HCT116 (cell line): ENCODE measurements around the gene SRSF2. TPM values are rescaled to one million over a fixed set of nuclear protein-coding genes. Genes with fewer than 3 reads are reported as not detected.

Experiments used
- ATAC-seq: fragments of 200-7000 bp; cut with Tn5 transposase; 2 replicates; pipeline ENCODE4 v1.9.1; 2020; ENCODE audit warnings: mild to moderate bottlenecking, moderate library complexity
- BruUV-seq: library from RNA; stranded (reverse); fragments of 400-500 nt; replicated peaks from 2 replicates; lab custom pipeline; 2021; lab: Mats Ljungman, UMichigan
- CTCF ChIA-PET: fragments of 300-600 bp; sonication (Branson Sonifier 250); formaldehyde crosslinking; loops from one replicate; lab custom pipeline; 2021; ENCODE audit warnings: antibody characterized with exemption; lab: Charles Lee
- POLR2A ChIA-PET: fragments of 300-600, 350-600 bp; sonication (Branson Sonifier 250); formaldehyde crosslinking; loops from one replicate; lab custom pipeline; 2021; ENCODE audit warnings: antibody characterized with exemption; lab: Charles Lee
- RAD21 ChIA-PET, 2 experiments: fragments of 300-600 bp; sonication (Branson Sonifier 250); formaldehyde crosslinking; loops; one replicate each; lab custom pipeline; 2023; ENCODE audit warnings: low total read pairs in 2 of 2; ENCODE audit not compliant: uncharacterized antibody in 2 of 2, unreplicated experiment in 2 of 2, low non-redundant PET in 1 of 2; lab: Charles Lee
- DNase-seq: peaks from one replicate; pipeline ENCODE4 v3.0.0-alpha.2; 2010; ENCODE audit warnings: low read depth, low spot score
- H2AFZ ChIP-seq: fragments of 200-600 bp; shearing (Covaris generic), sonication (generic); 2 replicates; pipeline ENCODE4 v1.6.1; 2017; ENCODE audit warnings: low read depth, mixed run types, mixed read lengths, antibody characterized with exemption, low read length; ENCODE audit not compliant: poor library complexity, severe bottlenecking
- H3K27ac ChIP-seq: 2 replicates; pipeline ENCODE4 v1.5.1; 2012; ENCODE audit warnings: low read depth, low read length
- H3K27me3 ChIP-seq: fragments of 200-600 bp; sonication (generic); 2 replicates; pipeline ENCODE4 v1.6.1; 2016; ENCODE audit warnings: mixed run types, low read length, mixed read lengths; ENCODE audit not compliant: insufficient read depth
- H3K36me3 ChIP-seq, 2 experiments: fragments of 200-500 bp in 1 of 2; fragments of 200-600 bp in 1 of 2; sonication (Bioruptor generic) in 1 of 2; sonication (generic) in 1 of 2; 2 replicates each; pipeline versions ENCODE4 v1.5.1 to v1.6.1; 2014 to 2016; ENCODE audit warnings: low read length in 2 of 2, inconsistent platforms in 1 of 2, mixed read lengths in 1 of 2, mixed run types in 1 of 2; ENCODE audit not compliant: insufficient read depth in 2 of 2, control insufficient read depth in 1 of 2
- H3K4me1 ChIP-seq, 2 experiments: fragments of 200-600 bp in 1 of 2; sonication (generic) in 1 of 2; 2 replicates each; pipeline versions ENCODE4 v1.5.1 to v1.6.1; 2012 to 2017; ENCODE audit warnings: low read length in 2 of 2, inconsistent platforms in 1 of 2, mild to moderate bottlenecking in 1 of 2, mixed read lengths in 1 of 2, mixed run types in 1 of 2, moderate library complexity in 1 of 2; ENCODE audit not compliant: insufficient read depth in 2 of 2, control insufficient read depth in 1 of 2
- H3K4me2 ChIP-seq: fragments of 200-600 bp; sonication (generic); 2 replicates; pipeline ENCODE4 v1.6.1; 2017; ENCODE audit warnings: mixed run types, low read length, mixed read lengths
- H3K4me3 ChIP-seq, 2 experiments: fragments of 200-600 bp in 1 of 2; sonication (generic) in 1 of 2; replicated peaks in 1 of 2; 2 replicates each; pipeline ENCODE4 v1.5.1; 2011 to 2016; ENCODE audit warnings: low read length in 2 of 2, control low read depth in 1 of 2, low read depth in 1 of 2, mild to moderate bottlenecking in 1 of 2, mixed read lengths in 1 of 2, mixed run types in 1 of 2
- H3K79me2 ChIP-seq: fragments of 200-600 bp; sonication (generic); 2 replicates; pipeline ENCODE4 v1.6.1; 2017; ENCODE audit warnings: mild to moderate bottlenecking, mixed run types, low read length, moderate library complexity, mixed read lengths; ENCODE audit not compliant: insufficient read depth
- H3K9ac ChIP-seq: fragments of 200-600 bp; sonication (generic); 2 replicates; pipeline ENCODE4 v1.6.1; 2016; ENCODE audit warnings: low read length, mixed read lengths
- H3K9me2 ChIP-seq: fragments of 200-600 bp; sonication (generic), shearing (Covaris generic); 2 replicates; pipeline ENCODE4 v1.6.1; 2017; ENCODE audit warnings: mixed run types, mild to moderate bottlenecking, moderate library complexity; ENCODE audit not compliant: insufficient read depth
- H3K9me3 ChIP-seq, 2 experiments: fragments of 200-500 bp in 1 of 2; fragments of 200-600 bp in 1 of 2; sonication (Bioruptor generic) in 1 of 2; sonication (generic) in 1 of 2; 2 replicates each; pipeline ENCODE4 v1.6.1; 2014 to 2017; ENCODE audit warnings: low read length in 2 of 2, mixed read lengths in 2 of 2, inconsistent platforms in 1 of 2, low read depth in 1 of 2, mild to moderate bottlenecking in 1 of 2, mixed run types in 1 of 2, moderate library complexity in 1 of 2; ENCODE audit not compliant: control insufficient read depth in 1 of 2, insufficient read depth in 1 of 2
- H4K20me1 ChIP-seq: fragments of 200-600 bp; sonication (generic), shearing (Covaris generic); 2 replicates; pipeline ENCODE4 v1.6.1; 2017; ENCODE audit warnings: mixed run types, mild to moderate bottlenecking, moderate library complexity; ENCODE audit not compliant: insufficient read depth
- ATF3 ChIP-seq: IDR thresholded peaks from 2 replicates; pipeline ENCODE4 v1.6.1; 2012
- CBX3 ChIP-seq: IDR thresholded peaks from 2 replicates; pipeline ENCODE4 v1.6.1; 2012; ENCODE audit warnings: low read depth
- EZH2 ChIP-seq: fragments of 200-600 bp; sonication (generic); IDR thresholded peaks from 2 replicates; pipeline ENCODE4 v1.6.1; 2017; ENCODE audit warnings: antibody characterized with exemption, mixed run types
- FOSL1 ChIP-seq: IDR thresholded peaks from 2 replicates; pipeline ENCODE4 v1.6.1; 2012; ENCODE audit warnings: low read depth
- JUND ChIP-seq: IDR thresholded peaks from 2 replicates; pipeline ENCODE4 v1.6.1; 2012
- RAD21 ChIP-seq: IDR thresholded peaks from 2 replicates; pipeline ENCODE4 v1.6.1; 2012; ENCODE audit warnings: low read depth, mild to moderate bottlenecking
- REST ChIP-seq: IDR thresholded peaks from 2 replicates; pipeline ENCODE4 v1.6.1; 2012; ENCODE audit warnings: low read depth
- YY1 ChIP-seq: IDR thresholded peaks from 2 replicates; pipeline ENCODE4 v1.6.1; 2011; ENCODE audit warnings: low read length, low read depth, moderate library complexity, mild to moderate bottlenecking; ENCODE audit not compliant: insufficient replicate concordance; ENCODE audit errors: extremely low read depth
- ZNF274 ChIP-seq: fragments of 200-500 bp; sonication (Bioruptor generic); IDR thresholded peaks from 2 replicates; pipeline ENCODE4 v1.6.1; 2014; ENCODE audit warnings: mild to moderate bottlenecking, low read depth, low read length, inconsistent platforms
- intact Hi-C: fragments of 100-400 bp; cut with micrococcal nuclease; formaldehyde crosslinking; loops from 2 replicates; pipeline ENCODE4 v1.10.0; 2022
- total RNA-seq: library from RNA; stranded (reverse); gene quantifications from one replicate; pipeline ENCODE4 v1.2.1, GENCODE V29; 2021; ENCODE audit not compliant: unreplicated experiment
- TF ChIP-seq, protein P1 (sequence below): IDR thresholded peaks from 2 replicates; pipeline ENCODE4 v1.6.1; 2011; ENCODE audit warnings: mild to moderate bottlenecking, low read length, moderate library complexity; ENCODE audit not compliant: insufficient replicate concordance; ENCODE audit errors: extremely low read depth

SRSF2 gene
- total RNA-seq, 1 experiment from 2014 or later: 422 TPM

GRCh38 chr17:76775021-76775600 lies 38.0 kb upstream of the SRSF2 start:
- Histone ChIP-seq H3K4me1 (peaks cover 24 to 32% of the 10 kb centered on the region in 2 experiments), H3K9me3 (no peaks in the 10 kb centered on the region), H3K4me3 (no peak overlapping the region), H3K79me2 (no peaks in the 10 kb centered on the region), H4K20me1 (no peaks in the 10 kb centered on the region), H3K9me2 (no peaks in the 10 kb centered on the region), H3K36me3 (0 out of 4 replicates have a peak, but pooled peaks cover 0 to 4% of the 10 kb centered on the region in 2 experiments), H3K27me3 (no peaks in the 10 kb centered on the region), H3K9ac (no peak overlapping the region), H2AFZ (no peak overlapping the region), H3K4me2 (no peak overlapping the region), H3K27ac (no peak overlapping the region)
- RAD21 ChIA-PET: no interaction called here
- POLR2A ChIA-PET: no interaction called here
- CTCF ChIA-PET: no interaction called here
- DNase-seq (no peak), ATAC-seq (no peak)
- TF ChIP-seq ZNF274 (no peak), EZH2 (no peak)
- no TSS peak for BruUV-seq
- intact Hi-C loops: no loop called here

GRCh38 chr17:76772842-76773525 lies 35.9 kb upstream of the SRSF2 start:
- ATAC-seq: peak; percentile 98
- TF ChIP-seq YY1 (no peak), RAD21 (peak; percentile 44), CBX3 (no peak), REST (no peak), JUND (peak; percentile 80), FOSL1 (peak; percentile 81), EZH2 (no peak), ATF3 (no peak)
- TF ChIP-seq, protein P1, sequence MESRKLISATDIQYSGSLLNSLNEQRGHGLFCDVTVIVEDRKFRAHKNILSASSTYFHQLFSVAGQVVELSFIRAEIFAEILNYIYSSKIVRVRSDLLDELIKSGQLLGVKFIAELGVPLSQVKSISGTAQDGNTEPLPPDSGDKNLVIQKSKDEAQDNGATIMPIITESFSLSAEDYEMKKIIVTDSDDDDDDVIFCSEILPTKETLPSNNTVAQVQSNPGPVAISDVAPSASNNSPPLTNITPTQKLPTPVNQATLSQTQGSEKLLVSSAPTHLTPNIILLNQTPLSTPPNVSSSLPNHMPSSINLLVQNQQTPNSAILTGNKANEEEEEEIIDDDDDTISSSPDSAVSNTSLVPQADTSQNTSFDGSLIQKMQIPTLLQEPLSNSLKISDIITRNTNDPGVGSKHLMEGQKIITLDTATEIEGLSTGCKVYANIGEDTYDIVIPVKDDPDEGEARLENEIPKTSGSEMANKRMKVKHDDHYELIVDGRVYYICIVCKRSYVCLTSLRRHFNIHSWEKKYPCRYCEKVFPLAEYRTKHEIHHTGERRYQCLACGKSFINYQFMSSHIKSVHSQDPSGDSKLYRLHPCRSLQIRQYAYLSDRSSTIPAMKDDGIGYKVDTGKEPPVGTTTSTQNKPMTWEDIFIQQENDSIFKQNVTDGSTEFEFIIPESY: no peak

More at GRCh38 chr17:76772842-76773525, 35.9 kb upstream of the SRSF2 start:
- CTCF ChIA-PET: interaction anchor here (0.9 to 1.3 kb wide), 3 partner anchors 8 to 297 kb away, joined by 3 to 5 read pairs (median 3); no protein-coding TSS in a partner anchor
- H3K4me1 ChIP-seq: peaks cover 24 to 32% of the 10 kb centered on the region in 2 experiments
- H3K27ac ChIP-seq: peak overlapping the region; percentile 83
- DNase-seq: peak; percentile 89
- H3K79me2 ChIP-seq: no peaks in the 10 kb centered on the region
- H3K9me2 ChIP-seq: no peaks in the 10 kb centered on the region
- peak overlapping the region; percentile 86 for H3K4me2 ChIP-seq
- POLR2A ChIA-PET: interaction anchor here (0.5 to 1.0 kb wide), 3 partner anchors 8 to 887 kb away, joined by 3 to 6 read pairs (median 3); partner anchors contain the start of genes MFSD11 and SRSF2
- H3K36me3 ChIP-seq: 0 out of 4 replicates have a peak, but pooled peaks cover 0 to 5% of the 10 kb centered on the region in 2 experiments
- RAD21 ChIA-PET: no interaction called here
- peak overlapping the region; percentile 81 for H2AFZ ChIP-seq
- intact Hi-C loops: no loop called here
- peak overlapping the region; percentile 35 to 55 for H3K4me3 ChIP-seq
- H4K20me1 ChIP-seq: no peaks in the 10 kb centered on the region
- H3K27me3 ChIP-seq: no peaks in the 10 kb centered on the region
- no peaks in the 10 kb centered on the region for H3K9me3 ChIP-seq
- TSS peak; percentile 70 for BruUV-seq
- peak overlapping the region; percentile 56 for H3K9ac ChIP-seq
